Caco-2 (cell line): ENCODE results near the gene SLX4IP. TPM values are rescaled to one million over a fixed set of nuclear protein-coding genes. Genes with fewer than 3 reads are reported as not detected.

Experiments
- BruUV-seq: library from RNA; stranded (reverse); fragments of 400-500 nt; replicated peaks from 2 replicates; lab custom pipeline; 2021; lab: Mats Ljungman, UMichigan
- CTCF ChIA-PET: fragments of 300-600 bp; sonication (Branson Sonifier 250); formaldehyde crosslinking; loops from one replicate; lab custom pipeline; 2022; ENCODE audit warnings: antibody characterized with exemption; lab: Charles Lee
- POLR2A ChIA-PET: fragments of 300-600 bp; sonication (Branson Sonifier 250); formaldehyde crosslinking; loops from one replicate; lab custom pipeline; 2022; ENCODE audit warnings: antibody characterized with exemption; lab: Charles Lee
- DNase-seq, 2 experiments: peaks; one replicate each; pipeline versions ENCODE4 v3.0.0 to v3.0.0-alpha.2; 2020 to 2022
- H3K27me3 ChIP-seq: replicated peaks from 2 replicates; pipeline ENCODE4 v1.6.0; 2011; ENCODE audit warnings: low read length; ENCODE audit not compliant: control insufficient read depth, insufficient read depth
- H3K36me3 ChIP-seq: 2 replicates; pipeline ENCODE4 v1.5.1; 2011; ENCODE audit warnings: low read length; ENCODE audit not compliant: control insufficient read depth, insufficient read depth
- H3K4me1 ChIP-seq: fragments of 250-450 bp; sonication (Bioruptor Pico); 2 replicates; pipeline ENCODE4 v1.5.1; 2020; ENCODE audit warnings: mild to moderate bottlenecking
- H3K4me3 ChIP-seq: 2 replicates; pipeline ENCODE4 v1.5.1; 2011; ENCODE audit warnings: low read depth, mild to moderate bottlenecking, control low read depth, low read length
- H3K9me3 ChIP-seq: fragments of 250-450 bp; sonication (Bioruptor Pico); 2 replicates; pipeline ENCODE4 v1.5.1; 2020; ENCODE audit warnings: mild to moderate bottlenecking, moderate library complexity
- H3K27ac Mint-ChIP-seq: one replicate; pipeline ENCODE4 v1.8.0; 2022; ENCODE audit warnings: mixed read lengths; ENCODE audit not compliant: unreplicated experiment
- H3K27me3 Mint-ChIP-seq: one replicate; pipeline ENCODE4 v1.8.0; 2022; ENCODE audit warnings: mixed read lengths; ENCODE audit not compliant: insufficient read depth, unreplicated experiment
- H3K36me3 Mint-ChIP-seq: one replicate; pipeline ENCODE4 v1.8.0; 2022; ENCODE audit warnings: mild to moderate bottlenecking, mixed read lengths; ENCODE audit not compliant: insufficient read depth, unreplicated experiment
- H3K4me1 Mint-ChIP-seq: one replicate; pipeline ENCODE4 v1.8.0; 2022; ENCODE audit warnings: low read depth, mixed read lengths; ENCODE audit not compliant: unreplicated experiment
- H3K4me3 Mint-ChIP-seq: one replicate; pipeline ENCODE4 v1.8.0; 2022; ENCODE audit warnings: mild to moderate bottlenecking, moderate library complexity, mixed read lengths; ENCODE audit not compliant: unreplicated experiment
- H3K9me3 Mint-ChIP-seq: one replicate; pipeline ENCODE4 v1.8.0; 2022; ENCODE audit warnings: mixed read lengths; ENCODE audit not compliant: unreplicated experiment
- CTCF ChIP-seq, 2 experiments: fragments of 200-600 bp in 1 of 2; IDR thresholded peaks; 1 replicate in 1 of 2; 2 replicates in 1 of 2; pipeline versions ENCODE4 v1.5.1 to v1.8.0; 2011 to 2022; ENCODE audit warnings: antibody characterized with exemption in 1 of 2, control low read depth in 1 of 2, inconsistent platforms in 1 of 2, low read depth in 1 of 2, low read length in 1 of 2, mild to moderate bottlenecking in 1 of 2, moderate library complexity in 1 of 2; ENCODE audit not compliant: insufficient read depth in 1 of 2, severe bottlenecking in 1 of 2, unreplicated experiment in 1 of 2
- intact Hi-C: fragments of 100-400 bp; cut with micrococcal nuclease; formaldehyde crosslinking; loops from one replicate; pipeline ENCODE4 v1.10.0; 2022; ENCODE audit not compliant: unreplicated experiment
- total RNA-seq: library from RNA; stranded (reverse); gene quantifications from 2 replicates; pipeline ENCODE4 v1.2.3, GENCODE V29; 2022

The SLX4IP gene
- total RNA-seq, 1 experiment from 2014 or later: 8.5 TPM

GRCh38 chr20:10657453-10657852 lies 222.3 kb downstream of the SLX4IP start:
- Mint-ChIP-seq H3K4me1 (peaks cover 64% of the 10 kb centered on the region), H3K9me3 (no peaks in the 10 kb centered on the region), H3K27me3 (no peaks in the 10 kb centered on the region), H3K36me3 (peaks cover 100% of the 10 kb centered on the region), H3K27ac (peak overlapping the region; percentile 24), H3K4me3 (no peak overlapping the region)
- Histone ChIP-seq H3K4me3 (no peak overlapping the region), H3K27me3 (no peaks in the 10 kb centered on the region), H3K36me3 (peaks cover 9% of the 10 kb centered on the region), H3K9me3 (no peaks in the 10 kb centered on the region), H3K4me1 (peaks cover 62% of the 10 kb centered on the region)
- no peak for DNase-seq
- no peak for TF ChIP-seq CTCF (IDR thresholded peaks at IDR 0.05; ENCODE audit: insufficient read depth in 1 of 2, low read depth in 1 of 2, low read length in 1 of 2, severe bottlenecking in 1 of 2, unreplicated experiment in 1 of 2)
- ChIA-PET POLR2A (no interaction called here), CTCF (no interaction called here)
- intact Hi-C loops: no loop called here
- BruUV-seq: no TSS peak

GRCh38 chr20:10658051-10658823 lies 223.1 kb downstream of the SLX4IP start:
- no peak for TF ChIP-seq CTCF (IDR thresholded peaks at IDR 0.05; ENCODE audit: insufficient read depth in 1 of 2, low read depth in 1 of 2, low read length in 1 of 2, severe bottlenecking in 1 of 2, unreplicated experiment in 1 of 2)
- Mint-ChIP-seq H3K27me3 (no peaks in the 10 kb centered on the region), H3K36me3 (peaks cover 100% of the 10 kb centered on the region), H3K27ac (peak overlapping the region; percentile 24), H3K4me3 (no peak overlapping the region), H3K4me1 (peaks cover 72% of the 10 kb centered on the region), H3K9me3 (no peaks in the 10 kb centered on the region)
- Histone ChIP-seq H3K27me3 (no peaks in the 10 kb centered on the region), H3K9me3 (no peaks in the 10 kb centered on the region), H3K4me1 (peaks cover 64% of the 10 kb centered on the region), H3K4me3 (no peak overlapping the region), H3K36me3 (peaks cover 8% of the 10 kb centered on the region)
- intact Hi-C loops: no loop called here
- no TSS peak for BruUV-seq
- ChIA-PET POLR2A (no interaction called here), CTCF (no interaction called here)
- DNase-seq: no peak

DNA sequence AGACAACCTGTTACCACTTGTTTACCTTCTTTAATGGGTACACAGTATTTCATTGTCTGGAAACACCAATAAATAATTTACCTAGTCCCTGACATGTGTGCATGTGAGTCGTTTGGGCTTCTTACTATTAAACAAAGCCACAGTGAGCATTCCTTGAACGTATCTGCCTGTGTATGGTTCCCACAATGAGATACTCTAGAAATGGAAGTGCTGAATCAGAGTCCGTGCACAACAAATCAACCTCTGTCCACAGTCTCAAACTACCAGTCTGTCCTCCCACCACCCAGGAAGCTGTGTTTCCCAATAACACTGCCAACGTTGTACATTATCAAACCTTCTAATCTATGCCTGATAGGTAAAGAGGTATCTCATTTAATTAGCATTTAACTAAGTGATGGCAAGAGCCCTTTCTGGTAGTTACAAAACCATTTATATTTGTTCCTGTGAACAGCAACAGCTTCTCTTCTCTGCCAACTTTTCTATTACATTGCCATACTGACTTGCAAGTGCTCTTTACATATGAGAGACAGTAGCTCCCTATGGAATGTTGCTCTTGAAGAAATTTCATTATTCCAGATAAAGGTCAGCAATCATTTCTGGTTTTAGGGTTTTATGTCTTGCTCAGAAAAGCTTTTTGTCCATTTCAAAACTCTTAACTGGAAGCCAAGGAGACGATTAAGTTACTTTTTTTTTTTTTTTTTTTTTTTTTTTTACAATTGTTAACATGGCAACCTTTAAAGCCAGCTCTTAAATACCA lies 223.9 kb downstream of the SLX4IP start:
- no peak for TF ChIP-seq CTCF (IDR thresholded peaks at IDR 0.05; ENCODE audit: insufficient read depth in 1 of 2, low read depth in 1 of 2, low read length in 1 of 2, severe bottlenecking in 1 of 2, unreplicated experiment in 1 of 2)
- Histone ChIP-seq H3K4me3 (no peak overlapping the region), H3K4me1 (peaks cover 68% of the 10 kb centered on the region), H3K36me3 (peaks cover 8% of the 10 kb centered on the region), H3K27me3 (no peaks in the 10 kb centered on the region), H3K9me3 (no peaks in the 10 kb centered on the region)
- Mint-ChIP-seq H3K4me3 (no peak overlapping the region), H3K36me3 (peaks cover 100% of the 10 kb centered on the region), H3K27me3 (no peaks in the 10 kb centered on the region), H3K4me1 (peaks cover 78% of the 10 kb centered on the region), H3K9me3 (no peaks in the 10 kb centered on the region), H3K27ac (peak overlapping the region; percentile 90)
- BruUV-seq: no TSS peak
- no peak for DNase-seq
- POLR2A ChIA-PET: interaction anchor here (0.7 to 2.0 kb wide), 2 partner anchors 15 to 363 kb away, joined by 7 to 14 read pairs; partner anchors contain the start of gene JAG1
- CTCF ChIA-PET: no interaction called here
- intact Hi-C loops: no loop called here
